HepG2 (cell line): ENCODE measurements around the gene MPIG6B. TPM values are rescaled to one million over a fixed set of nuclear protein-coding genes. Genes with fewer than 3 reads are reported as not detected.
A peak's percentile ranks its signal among the peaks of the same experiment; 100 is the strongest.

Experiments
- ARNTL ChIP-seq: sonication (generic); formaldehyde crosslinking; IDR thresholded peaks from 2 replicates; pipeline ENCODE4 v1.4.0; 2020; ENCODE audit warnings: mild to moderate bottlenecking, missing genetic modification reagents
- CHD4 ChIP-seq: fragments of 200-600 bp; sonication (generic); IDR thresholded peaks from 2 replicates; pipeline ENCODE4 v1.7.0; 2017; ENCODE audit warnings: mild to moderate bottlenecking, low read length, borderline replicate concordance
- DMAP1 ChIP-seq: IDR thresholded peaks from 2 replicates; pipeline ENCODE4 v1.6.1; 2016
- ELF1 ChIP-seq: sonication (generic); formaldehyde crosslinking; IDR thresholded peaks from 2 replicates; pipeline ENCODE4 v1.4.0; 2020; ENCODE audit warnings: missing genetic modification reagents
- MTF1 ChIP-seq: sonication (generic); formaldehyde crosslinking; IDR thresholded peaks from 2 replicates; pipeline ENCODE4 v1.5.0; 2020; ENCODE audit warnings: missing genetic modification reagents
- PAWR ChIP-seq: sonication (generic); formaldehyde crosslinking; IDR thresholded peaks from 2 replicates; pipeline ENCODE4 v1.4.0; 2020; ENCODE audit warnings: missing genetic modification reagents, mild to moderate bottlenecking, borderline replicate concordance
- RBAK ChIP-seq: sonication (generic); formaldehyde crosslinking; IDR thresholded peaks from 2 replicates; pipeline ENCODE4 v1.5.1; 2020; ENCODE audit warnings: mild to moderate bottlenecking, missing genetic modification reagents
- RCOR2 ChIP-seq: IDR thresholded peaks from 2 replicates; pipeline ENCODE4 v1.6.1; 2016; ENCODE audit warnings: missing biosample characterization, missing genetic modification reagents
- SNAI1 ChIP-seq: sonication (generic); formaldehyde crosslinking; IDR thresholded peaks from 2 replicates; pipeline ENCODE4 v1.5.0; 2020; ENCODE audit warnings: mild to moderate bottlenecking, missing genetic modification reagents, borderline replicate concordance
- XRCC5 ChIP-seq: fragments of 200-400 bp; formaldehyde crosslinking; optimal IDR thresholded peaks from 2 replicates; pipeline ENCODE3; 2017; ENCODE audit warnings: mild to moderate bottlenecking, low read length
- ZBTB7A ChIP-seq: sonication (generic); formaldehyde crosslinking; IDR thresholded peaks from 2 replicates; pipeline ENCODE4 v1.8.0; 2022; ENCODE audit warnings: mild to moderate bottlenecking, missing genetic modification reagents
- ZFP36L2 ChIP-seq: sonication (generic); formaldehyde crosslinking; IDR thresholded peaks from 2 replicates; pipeline ENCODE4 v1.4.0; 2020; ENCODE audit warnings: missing genetic modification reagents
- ZNF124 ChIP-seq: sonication (generic); formaldehyde crosslinking; IDR thresholded peaks from 2 replicates; pipeline ENCODE4 v1.4.0; 2020; ENCODE audit warnings: missing genetic modification reagents
- ZNF205 ChIP-seq: IDR thresholded peaks from 2 replicates; pipeline ENCODE4 v1.6.1; 2018; ENCODE audit warnings: missing biosample characterization, missing genetic modification reagents
- ZNF629 ChIP-seq: sonication (generic); formaldehyde crosslinking; conservative IDR thresholded peaks from 2 replicates; pipeline ENCODE4 v1.5.0; 2020; ENCODE audit warnings: missing genetic modification reagents
- ZNF841 ChIP-seq: sonication (generic); formaldehyde crosslinking; IDR thresholded peaks from 2 replicates; pipeline ENCODE4 v1.8.1; 2023; ENCODE audit warnings: missing genetic modification reagents, borderline replicate concordance
- ZNF879 ChIP-seq: sonication (generic); formaldehyde crosslinking; IDR thresholded peaks from 2 replicates; pipeline ENCODE4 v1.8.1; 2023; ENCODE audit warnings: missing genetic modification reagents
- ZSCAN22 ChIP-seq: sonication (generic); formaldehyde crosslinking; IDR thresholded peaks from 2 replicates; pipeline ENCODE4 v1.4.0; 2020; ENCODE audit warnings: mild to moderate bottlenecking, missing genetic modification reagents
- polyA plus RNA-seq, 8 experiments: library from polyadenylated mRNA; depleted of rRNA in 3 of 8; stranded (reverse) in 7 of 8; unstranded in 1 of 8; fragments of >200 nt; fragmentation: Illumina TruSeq in 4 of 8; extraction: Trizol in 4 of 8; gene quantifications; 2 replicates each; pipeline versions ENCODE4 v1.2.1 to v1.2.3, GENCODE V29; 2011 to 2016; ENCODE audit warnings: low read depth in 4 of 8, missing spikeins in 1 of 8, mixed read lengths in 1 of 8; ENCODE audit not compliant: insufficient read depth in 1 of 8
- total RNA-seq, 5 experiments: library from RNA; depleted of rRNA; stranded (reverse); fragments of >200 nt; fragmentation: Illumina TruSeq; extraction: Trizol; gene quantifications; 2 replicates each; pipeline ENCODE4 v1.2.3, GENCODE V29; 2016; ENCODE audit warnings: low read depth in 1 of 5
- TF ChIP-seq, protein P1 (sequence below): sonication (generic); formaldehyde crosslinking; IDR thresholded peaks from 2 replicates; pipeline ENCODE4 v1.4.0; 2020; ENCODE audit warnings: missing genetic modification reagents
- TF ChIP-seq, protein P2 (sequence below): sonication (generic); formaldehyde crosslinking; conservative IDR thresholded peaks from 2 replicates; pipeline ENCODE4 v1.8.0; 2022; ENCODE audit warnings: mild to moderate bottlenecking, moderate library complexity, missing genetic modification reagents
- TF ChIP-seq, protein P3 (sequence below), 2 experiments: IDR thresholded peaks; 2 replicates each; pipeline ENCODE4 v1.6.1; 2011 to 2012; ENCODE audit warnings: low read length in 2 of 2, borderline replicate concordance in 1 of 2, low read depth in 1 of 2, mild to moderate bottlenecking in 1 of 2, moderate library complexity in 1 of 2

The MPIG6B gene
- total and polyA plus RNA-seq, 2 of the 13 experiments (the other 11 are each of a cell fraction or from before 2014, with no cell fraction given), result not detected

DNA sequence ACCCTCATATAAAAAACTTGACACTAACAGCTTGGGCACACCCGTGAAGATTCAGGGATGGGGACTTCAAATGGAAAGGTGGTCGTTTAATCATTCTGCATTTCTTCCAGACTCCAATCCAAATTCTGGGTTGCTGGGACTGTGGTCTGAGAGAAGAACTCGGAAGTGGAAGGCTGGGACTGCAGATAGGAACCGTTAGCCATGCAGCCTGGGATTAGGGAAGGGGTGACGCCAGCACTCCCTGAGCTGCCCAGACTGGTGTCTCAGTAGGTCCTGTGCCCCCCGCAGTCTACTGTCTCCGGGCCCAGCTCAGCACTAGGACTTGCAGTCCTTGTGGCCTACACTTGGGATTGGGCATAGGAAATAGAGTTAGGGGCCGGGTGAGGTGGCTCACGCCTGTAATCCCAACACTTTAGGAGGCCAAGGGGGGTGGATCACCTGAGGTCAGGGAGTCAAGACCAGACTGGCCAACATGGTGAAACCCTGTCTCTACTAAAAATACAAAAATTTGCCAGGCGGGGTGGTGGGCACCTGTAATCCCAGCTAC is 13.7 kb downstream of the MPIG6B start (continued):
- TF ChIP-seq, protein P1, sequence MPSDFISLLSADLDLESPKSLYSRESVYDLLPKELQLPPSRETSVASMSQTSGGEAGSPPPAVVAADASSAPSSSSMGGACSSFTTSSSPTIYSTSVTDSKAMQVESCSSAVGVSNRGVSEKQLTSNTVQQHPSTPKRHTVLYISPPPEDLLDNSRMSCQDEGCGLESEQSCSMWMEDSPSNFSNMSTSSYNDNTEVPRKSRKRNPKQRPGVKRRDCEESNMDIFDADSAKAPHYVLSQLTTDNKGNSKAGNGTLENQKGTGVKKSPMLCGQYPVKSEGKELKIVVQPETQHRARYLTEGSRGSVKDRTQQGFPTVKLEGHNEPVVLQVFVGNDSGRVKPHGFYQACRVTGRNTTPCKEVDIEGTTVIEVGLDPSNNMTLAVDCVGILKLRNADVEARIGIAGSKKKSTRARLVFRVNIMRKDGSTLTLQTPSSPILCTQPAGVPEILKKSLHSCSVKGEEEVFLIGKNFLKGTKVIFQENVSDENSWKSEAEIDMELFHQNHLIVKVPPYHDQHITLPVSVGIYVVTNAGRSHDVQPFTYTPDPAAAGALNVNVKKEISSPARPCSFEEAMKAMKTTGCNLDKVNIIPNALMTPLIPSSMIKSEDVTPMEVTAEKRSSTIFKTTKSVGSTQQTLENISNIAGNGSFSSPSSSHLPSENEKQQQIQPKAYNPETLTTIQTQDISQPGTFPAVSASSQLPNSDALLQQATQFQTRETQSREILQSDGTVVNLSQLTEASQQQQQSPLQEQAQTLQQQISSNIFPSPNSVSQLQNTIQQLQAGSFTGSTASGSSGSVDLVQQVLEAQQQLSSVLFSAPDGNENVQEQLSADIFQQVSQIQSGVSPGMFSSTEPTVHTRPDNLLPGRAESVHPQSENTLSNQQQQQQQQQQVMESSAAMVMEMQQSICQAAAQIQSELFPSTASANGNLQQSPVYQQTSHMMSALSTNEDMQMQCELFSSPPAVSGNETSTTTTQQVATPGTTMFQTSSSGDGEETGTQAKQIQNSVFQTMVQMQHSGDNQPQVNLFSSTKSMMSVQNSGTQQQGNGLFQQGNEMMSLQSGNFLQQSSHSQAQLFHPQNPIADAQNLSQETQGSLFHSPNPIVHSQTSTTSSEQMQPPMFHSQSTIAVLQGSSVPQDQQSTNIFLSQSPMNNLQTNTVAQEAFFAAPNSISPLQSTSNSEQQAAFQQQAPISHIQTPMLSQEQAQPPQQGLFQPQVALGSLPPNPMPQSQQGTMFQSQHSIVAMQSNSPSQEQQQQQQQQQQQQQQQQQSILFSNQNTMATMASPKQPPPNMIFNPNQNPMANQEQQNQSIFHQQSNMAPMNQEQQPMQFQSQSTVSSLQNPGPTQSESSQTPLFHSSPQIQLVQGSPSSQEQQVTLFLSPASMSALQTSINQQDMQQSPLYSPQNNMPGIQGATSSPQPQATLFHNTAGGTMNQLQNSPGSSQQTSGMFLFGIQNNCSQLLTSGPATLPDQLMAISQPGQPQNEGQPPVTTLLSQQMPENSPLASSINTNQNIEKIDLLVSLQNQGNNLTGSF (CRISPR knock-in tag), result 0 out of 2 replicates have a peak, but pooled peaks have one; percentile 4
- no peak; the same call in 1 of the 2 replicates for TF ChIP-seq ZSCAN22
- no peak for TF ChIP-seq ZNF841
- peak; percentile 60; the same call in 1 of the 2 replicates for TF ChIP-seq ZBTB7A (CRISPR knock-in tag)
- TF ChIP-seq SNAI1 (CRISPR knock-in tag), result no peak
- no peak for TF ChIP-seq ZNF205 (CRISPR knock-in tag)
- TF ChIP-seq ZFP36L2 (CRISPR knock-in tag), result no peak
- no peak for TF ChIP-seq DMAP1 (CRISPR knock-in tag)
- no peak for TF ChIP-seq XRCC5
- TF ChIP-seq ZNF629, result no peak
- TF ChIP-seq ARNTL (CRISPR knock-in tag), result no peak
- 0 out of 2 replicates have a peak, but pooled peaks have one; percentile 54 for TF ChIP-seq MTF1 (CRISPR knock-in tag)
- peak; percentile 65; the same call in 1 of the 2 replicates for TF ChIP-seq CHD4
- no peak for TF ChIP-seq ELF1
- peak; percentile 17; the same call in 1 of the 2 replicates for TF ChIP-seq RCOR2 (CRISPR knock-in tag)
- peak; percentile 73 for TF ChIP-seq ZNF879 (CRISPR knock-in tag)
- TF ChIP-seq ZNF124, result no peak
- TF ChIP-seq, protein P2, sequence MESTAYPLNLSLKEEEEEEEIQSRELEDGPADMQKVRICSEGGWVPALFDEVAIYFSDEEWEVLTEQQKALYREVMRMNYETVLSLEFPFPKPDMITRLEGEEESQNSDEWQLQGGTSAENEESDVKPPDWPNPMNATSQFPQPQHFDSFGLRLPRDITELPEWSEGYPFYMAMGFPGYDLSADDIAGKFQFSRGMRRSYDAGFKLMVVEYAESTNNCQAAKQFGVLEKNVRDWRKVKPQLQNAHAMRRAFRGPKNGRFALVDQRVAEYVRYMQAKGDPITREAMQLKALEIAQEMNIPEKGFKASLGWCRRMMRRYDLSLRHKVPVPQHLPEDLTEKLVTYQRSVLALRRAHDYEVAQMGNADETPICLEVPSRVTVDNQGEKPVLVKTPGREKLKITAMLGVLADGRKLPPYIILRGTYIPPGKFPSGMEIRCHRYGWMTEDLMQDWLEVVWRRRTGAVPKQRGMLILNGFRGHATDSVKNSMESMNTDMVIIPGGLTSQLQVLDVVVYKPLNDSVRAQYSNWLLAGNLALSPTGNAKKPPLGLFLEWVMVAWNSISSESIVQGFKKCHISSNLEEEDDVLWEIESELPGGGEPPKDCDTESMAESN (CRISPR knock-in tag), result no peak; the same call in 1 of the 2 replicates
- no peak for TF ChIP-seq RBAK
- TF ChIP-seq, protein P3, sequence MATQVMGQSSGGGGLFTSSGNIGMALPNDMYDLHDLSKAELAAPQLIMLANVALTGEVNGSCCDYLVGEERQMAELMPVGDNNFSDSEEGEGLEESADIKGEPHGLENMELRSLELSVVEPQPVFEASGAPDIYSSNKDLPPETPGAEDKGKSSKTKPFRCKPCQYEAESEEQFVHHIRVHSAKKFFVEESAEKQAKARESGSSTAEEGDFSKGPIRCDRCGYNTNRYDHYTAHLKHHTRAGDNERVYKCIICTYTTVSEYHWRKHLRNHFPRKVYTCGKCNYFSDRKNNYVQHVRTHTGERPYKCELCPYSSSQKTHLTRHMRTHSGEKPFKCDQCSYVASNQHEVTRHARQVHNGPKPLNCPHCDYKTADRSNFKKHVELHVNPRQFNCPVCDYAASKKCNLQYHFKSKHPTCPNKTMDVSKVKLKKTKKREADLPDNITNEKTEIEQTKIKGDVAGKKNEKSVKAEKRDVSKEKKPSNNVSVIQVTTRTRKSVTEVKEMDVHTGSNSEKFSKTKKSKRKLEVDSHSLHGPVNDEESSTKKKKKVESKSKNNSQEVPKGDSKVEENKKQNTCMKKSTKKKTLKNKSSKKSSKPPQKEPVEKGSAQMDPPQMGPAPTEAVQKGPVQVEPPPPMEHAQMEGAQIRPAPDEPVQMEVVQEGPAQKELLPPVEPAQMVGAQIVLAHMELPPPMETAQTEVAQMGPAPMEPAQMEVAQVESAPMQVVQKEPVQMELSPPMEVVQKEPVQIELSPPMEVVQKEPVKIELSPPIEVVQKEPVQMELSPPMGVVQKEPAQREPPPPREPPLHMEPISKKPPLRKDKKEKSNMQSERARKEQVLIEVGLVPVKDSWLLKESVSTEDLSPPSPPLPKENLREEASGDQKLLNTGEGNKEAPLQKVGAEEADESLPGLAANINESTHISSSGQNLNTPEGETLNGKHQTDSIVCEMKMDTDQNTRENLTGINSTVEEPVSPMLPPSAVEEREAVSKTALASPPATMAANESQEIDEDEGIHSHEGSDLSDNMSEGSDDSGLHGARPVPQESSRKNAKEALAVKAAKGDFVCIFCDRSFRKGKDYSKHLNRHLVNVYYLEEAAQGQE (IDR thresholded peaks at IDR 0.05; ENCODE audit: borderline replicate concordance in 1 of 2, low read depth in 1 of 2, low read length in 2 of 2), result no peak
- no peak for TF ChIP-seq PAWR (CRISPR knock-in tag)
